ENCODE measurements around the gene TBX4. TPM values are rescaled to one million over a fixed set of nuclear protein-coding genes. Genes with fewer than 3 reads are reported as not detected.

The TBX4 gene
- total and polyA plus RNA-seq, 4 donors: not detected

- WGBS: 88% methylated on average over 12 of the region's 12 CpGs
Measured at GRCh38 chr17:61496174-61496956, 44.1 kb downstream of the TBX4 start.

DNA sequence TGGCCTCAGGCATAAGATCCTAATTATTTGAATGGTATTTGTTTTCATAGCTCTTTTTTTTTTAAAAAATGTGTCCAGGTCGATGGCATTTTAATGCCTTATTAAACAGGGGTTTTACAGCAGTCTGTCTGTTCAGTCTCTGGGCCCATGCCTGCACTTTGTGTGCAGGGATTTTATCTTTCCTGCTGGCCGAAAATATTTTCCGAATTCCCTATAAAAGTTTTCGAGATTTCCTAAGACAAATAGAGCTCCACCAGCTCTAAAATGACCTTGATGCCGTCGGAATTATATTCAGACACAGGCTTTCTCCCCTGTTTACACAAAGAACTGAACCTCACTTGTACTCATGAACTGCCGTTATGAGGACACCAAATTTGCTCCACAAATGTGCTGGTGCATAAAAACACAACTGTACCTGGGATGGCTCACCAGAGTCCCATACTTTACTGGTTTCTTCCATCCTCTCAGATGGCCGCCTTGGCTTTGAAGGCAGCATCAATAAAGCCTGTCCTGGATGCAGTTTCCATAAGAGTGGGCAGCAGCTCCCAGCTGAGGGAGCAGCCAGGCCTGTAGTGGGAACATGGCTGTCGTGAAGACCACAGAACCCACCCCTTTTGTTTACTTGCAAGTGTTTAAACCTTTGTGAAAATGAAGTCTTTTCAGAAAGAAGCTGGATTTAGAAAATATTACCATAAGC, 44.9 kb downstream of the TBX4 start:
- H3K4me3 ChIP-seq (ENCODE audit: low read depth in 1 of 3, low read length in 3 of 3): no peak overlapping the region
- H3K9ac ChIP-seq (ENCODE audit: low read depth in 1 of 2, low read length in 2 of 2): no peak overlapping the region
- H3K4me1 ChIP-seq (ENCODE audit: control insufficient read depth in 4 of 4, insufficient read depth in 4 of 4, low read length in 3 of 4): no peaks in the 10 kb centered on the region
- H3K9me3 ChIP-seq (ENCODE audit: control insufficient read depth in 4 of 4, low read length in 3 of 4): no peaks in the 10 kb centered on the region
- TF ChIP-seq FOXA2 (IDR thresholded peaks at IDR 0.05): no peak
- no peak for TF ChIP-seq FOXA1 (IDR thresholded peaks at IDR 0.05)
- no peak for TF ChIP-seq EGR1 (IDR thresholded peaks at IDR 0.05; ENCODE audit: low read depth in 2 of 2)
- TF ChIP-seq TAF1 (conservative IDR thresholded peaks at IDR 0.05): no peak
- no peak for TF ChIP-seq NR2F2 (IDR thresholded peaks at IDR 0.05)
- no peak for TF ChIP-seq RXRA (IDR thresholded peaks at IDR 0.05)
- TF ChIP-seq ZBTB33 (IDR thresholded peaks at IDR 0.05): no peak
- no peak for TF ChIP-seq HNF4A (conservative IDR thresholded peaks at IDR 0.05)
- TF ChIP-seq, protein P1, sequence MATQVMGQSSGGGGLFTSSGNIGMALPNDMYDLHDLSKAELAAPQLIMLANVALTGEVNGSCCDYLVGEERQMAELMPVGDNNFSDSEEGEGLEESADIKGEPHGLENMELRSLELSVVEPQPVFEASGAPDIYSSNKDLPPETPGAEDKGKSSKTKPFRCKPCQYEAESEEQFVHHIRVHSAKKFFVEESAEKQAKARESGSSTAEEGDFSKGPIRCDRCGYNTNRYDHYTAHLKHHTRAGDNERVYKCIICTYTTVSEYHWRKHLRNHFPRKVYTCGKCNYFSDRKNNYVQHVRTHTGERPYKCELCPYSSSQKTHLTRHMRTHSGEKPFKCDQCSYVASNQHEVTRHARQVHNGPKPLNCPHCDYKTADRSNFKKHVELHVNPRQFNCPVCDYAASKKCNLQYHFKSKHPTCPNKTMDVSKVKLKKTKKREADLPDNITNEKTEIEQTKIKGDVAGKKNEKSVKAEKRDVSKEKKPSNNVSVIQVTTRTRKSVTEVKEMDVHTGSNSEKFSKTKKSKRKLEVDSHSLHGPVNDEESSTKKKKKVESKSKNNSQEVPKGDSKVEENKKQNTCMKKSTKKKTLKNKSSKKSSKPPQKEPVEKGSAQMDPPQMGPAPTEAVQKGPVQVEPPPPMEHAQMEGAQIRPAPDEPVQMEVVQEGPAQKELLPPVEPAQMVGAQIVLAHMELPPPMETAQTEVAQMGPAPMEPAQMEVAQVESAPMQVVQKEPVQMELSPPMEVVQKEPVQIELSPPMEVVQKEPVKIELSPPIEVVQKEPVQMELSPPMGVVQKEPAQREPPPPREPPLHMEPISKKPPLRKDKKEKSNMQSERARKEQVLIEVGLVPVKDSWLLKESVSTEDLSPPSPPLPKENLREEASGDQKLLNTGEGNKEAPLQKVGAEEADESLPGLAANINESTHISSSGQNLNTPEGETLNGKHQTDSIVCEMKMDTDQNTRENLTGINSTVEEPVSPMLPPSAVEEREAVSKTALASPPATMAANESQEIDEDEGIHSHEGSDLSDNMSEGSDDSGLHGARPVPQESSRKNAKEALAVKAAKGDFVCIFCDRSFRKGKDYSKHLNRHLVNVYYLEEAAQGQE (IDR thresholded peaks at IDR 0.05): no peak
- TF ChIP-seq JUND (IDR thresholded peaks at IDR 0.05): no peak
- TF ChIP-seq, protein P2, sequence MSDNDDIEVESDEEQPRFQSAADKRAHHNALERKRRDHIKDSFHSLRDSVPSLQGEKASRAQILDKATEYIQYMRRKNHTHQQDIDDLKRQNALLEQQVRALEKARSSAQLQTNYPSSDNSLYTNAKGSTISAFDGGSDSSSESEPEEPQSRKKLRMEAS (IDR thresholded peaks at IDR 0.05): no peak
- TF ChIP-seq YY1 (IDR thresholded peaks at IDR 0.05): no peak
- TF ChIP-seq HNF4G (IDR thresholded peaks at IDR 0.05): no peak
- TF ChIP-seq CTCF (IDR thresholded peaks at IDR 0.05; ENCODE audit: low read depth, low read length, missing input control): no peak
- TF ChIP-seq ATF3 (IDR thresholded peaks at IDR 0.05): no peak
- no peak for TF ChIP-seq GABPA (IDR thresholded peaks at IDR 0.05 in 1 of 2, conservative IDR thresholded peaks at IDR 0.05 in 1 of 2)
- TF ChIP-seq SP1 (IDR thresholded peaks at IDR 0.05): no peak
- 88% methylated on average over 9 of the region's 9 CpGs for WGBS
- H3K27me3 ChIP-seq (ENCODE audit: control insufficient read depth in 4 of 4, insufficient read depth in 4 of 4, low read length in 3 of 4): no peaks in the 10 kb centered on the region
- H3K27ac ChIP-seq (ENCODE audit: low read depth in 1 of 2, low read length in 2 of 2): no peak overlapping the region
- no peaks in the 10 kb centered on the region for H3K36me3 ChIP-seq (ENCODE audit: control insufficient read depth in 4 of 4, insufficient read depth in 3 of 4, low read depth in 1 of 4, low read length in 3 of 4)
- no peak for DNase-seq (ENCODE audit: low spot score)

More at GRCh38 chr17:61496174-61496956, 44.1 kb downstream of the TBX4 start:
- TF ChIP-seq YY1 (IDR thresholded peaks at IDR 0.05) (no peak), HNF4G (IDR thresholded peaks at IDR 0.05) (no peak), FOXA2 (IDR thresholded peaks at IDR 0.05) (no peak), RXRA (IDR thresholded peaks at IDR 0.05) (no peak), GABPA (IDR thresholded peaks at IDR 0.05 in 1 of 2, conservative IDR thresholded peaks at IDR 0.05 in 1 of 2) (no peak), JUND (IDR thresholded peaks at IDR 0.05) (no peak), ATF3 (IDR thresholded peaks at IDR 0.05) (no peak)
- DNase-seq (ENCODE audit: low spot score): no peak
- Histone ChIP-seq H3K4me3 (ENCODE audit: low read depth in 1 of 3, low read length in 3 of 3) (no peak overlapping the region), H3K36me3 (ENCODE audit: control insufficient read depth in 4 of 4, insufficient read depth in 3 of 4, low read depth in 1 of 4, low read length in 3 of 4) (no peaks in the 10 kb centered on the region), H3K9me3 (ENCODE audit: control insufficient read depth in 4 of 4, low read length in 3 of 4) (no peaks in the 10 kb centered on the region), H3K9ac (ENCODE audit: low read depth in 1 of 2, low read length in 2 of 2) (no peak overlapping the region), H3K27me3 (ENCODE audit: control insufficient read depth in 4 of 4, insufficient read depth in 4 of 4, low read length in 3 of 4) (no peaks in the 10 kb centered on the region), H3K27ac (ENCODE audit: low read depth in 1 of 2, low read length in 2 of 2) (no peak overlapping the region), H3K4me1 (ENCODE audit: control insufficient read depth in 4 of 4, insufficient read depth in 4 of 4, low read length in 3 of 4) (no peaks in the 10 kb centered on the region)

Data from liver (tissue), 9 donors.